Lung (tissue), 12 donors: ENCODE measurements around the gene BMERB1. TPM values are rescaled to one million over a fixed set of nuclear protein-coding genes. Genes with fewer than 3 reads are reported as not detected.

Experiments used
- ATAC-seq: fragments of 200-7000 bp; cut with Tn5 transposase; one replicate; pipeline ENCODE4 v1.9.1; 2020; ENCODE audit warnings: moderate number of reproducible peaks; ENCODE audit not compliant: insufficient read depth, low FRiP score
- DNase-seq, 3 donors: peaks; one replicate each; pipeline ENCODE4 v3.0.0-alpha.2; 2013 to 2017
- H3K27ac ChIP-seq, 2 donors: one replicate each; pipeline ENCODE4 v1.5.1; 2013; ENCODE audit warnings: mild to moderate bottlenecking in 2 of 2, moderate library complexity in 2 of 2, control low read depth in 1 of 2, inconsistent platforms in 1 of 2, low read depth in 1 of 2, low read length in 1 of 2
- H3K27me3 ChIP-seq, 3 donors: one replicate each; pipeline ENCODE4 v1.5.1; 2013; ENCODE audit warnings: low read length in 2 of 3; ENCODE audit not compliant: control insufficient read depth in 3 of 3, insufficient read depth in 3 of 3
- H3K36me3 ChIP-seq, 4 donors: one replicate each; pipeline ENCODE4 v1.5.1; 2013; ENCODE audit warnings: low read length in 4 of 4, mild to moderate bottlenecking in 1 of 4, moderate library complexity in 1 of 4; ENCODE audit not compliant: control insufficient read depth in 4 of 4, insufficient read depth in 4 of 4
- H3K4me1 ChIP-seq, 5 donors: one replicate each; pipeline ENCODE4 v1.5.1; 2013; ENCODE audit warnings: low read length in 5 of 5, mild to moderate bottlenecking in 2 of 5, moderate library complexity in 1 of 5; ENCODE audit not compliant: control insufficient read depth in 5 of 5, insufficient read depth in 5 of 5
- H3K4me3 ChIP-seq: one replicate; pipeline ENCODE4 v1.5.1; 2013; ENCODE audit warnings: mild to moderate bottlenecking, control low read depth, moderate library complexity
- H3K9ac ChIP-seq, 2 donors: one replicate each; pipeline ENCODE4 v1.5.1; 2013; ENCODE audit warnings: low read length in 2 of 2, control low read depth in 1 of 2; ENCODE audit not compliant: insufficient read depth in 1 of 2
- H3K9me3 ChIP-seq, 4 donors: one replicate each; pipeline ENCODE4 v1.5.1; 2013; ENCODE audit warnings: low read length in 3 of 4, mild to moderate bottlenecking in 1 of 4, moderate library complexity in 1 of 4; ENCODE audit not compliant: control insufficient read depth in 4 of 4, insufficient read depth in 3 of 4
- WGBS, 2 donors: extraction: QIAGEN DNeasy Blood & Tissue Kit; methylation state at CpG; one replicate each; pipeline ENCODE4 v1.1.7; 2013; 5-methylcytosine and 5-hydroxymethylcytosine counted together
- polyA plus RNA-seq, 2 donors: library from polyadenylated mRNA; stranded (reverse); fragments of 200-250 nt; gene quantifications; one replicate each; pipeline ENCODE4 v1.2.1, GENCODE V29; 2013
- total RNA-seq, 2 donors: library from RNA; depleted of rRNA in 1 of 2; stranded (reverse); fragments of >200 nt in 1 of 2; gene quantifications; one replicate each; pipeline ENCODE4 v1.2.1, GENCODE V29; 2014 to 2021
- TF ChIP-seq, protein P1 (sequence below): IDR thresholded peaks from 2 replicates; pipeline ENCODE4 v1.5.1; 2012; ENCODE audit warnings: mild to moderate bottlenecking; ENCODE audit errors: control extremely low read depth, extremely low read depth
- donor health status: control.
- donor health status: control.
- donor health status: Bipolar disorder and iron deficiency.
- donor health status: healthy.
- donor health status: DM: yes; HTN: yes; CAD: no.

BMERB1 gene
- total and polyA plus RNA-seq, 4 donors: 5.6 to 17.5 (median 7.9) TPM

GRCh38 chr16:15552507-15552906 lies 118.1 kb downstream of the BMERB1 start:
- ATAC-seq: no peak
- TF ChIP-seq, protein P1, sequence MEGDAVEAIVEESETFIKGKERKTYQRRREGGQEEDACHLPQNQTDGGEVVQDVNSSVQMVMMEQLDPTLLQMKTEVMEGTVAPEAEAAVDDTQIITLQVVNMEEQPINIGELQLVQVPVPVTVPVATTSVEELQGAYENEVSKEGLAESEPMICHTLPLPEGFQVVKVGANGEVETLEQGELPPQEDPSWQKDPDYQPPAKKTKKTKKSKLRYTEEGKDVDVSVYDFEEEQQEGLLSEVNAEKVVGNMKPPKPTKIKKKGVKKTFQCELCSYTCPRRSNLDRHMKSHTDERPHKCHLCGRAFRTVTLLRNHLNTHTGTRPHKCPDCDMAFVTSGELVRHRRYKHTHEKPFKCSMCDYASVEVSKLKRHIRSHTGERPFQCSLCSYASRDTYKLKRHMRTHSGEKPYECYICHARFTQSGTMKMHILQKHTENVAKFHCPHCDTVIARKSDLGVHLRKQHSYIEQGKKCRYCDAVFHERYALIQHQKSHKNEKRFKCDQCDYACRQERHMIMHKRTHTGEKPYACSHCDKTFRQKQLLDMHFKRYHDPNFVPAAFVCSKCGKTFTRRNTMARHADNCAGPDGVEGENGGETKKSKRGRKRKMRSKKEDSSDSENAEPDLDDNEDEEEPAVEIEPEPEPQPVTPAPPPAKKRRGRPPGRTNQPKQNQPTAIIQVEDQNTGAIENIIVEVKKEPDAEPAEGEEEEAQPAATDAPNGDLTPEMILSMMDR: no peak
- whole genome bisulfite sequencing, 2 donors: 91 to 92% methylated on average over 6 of the region's 6 CpGs

DNA sequence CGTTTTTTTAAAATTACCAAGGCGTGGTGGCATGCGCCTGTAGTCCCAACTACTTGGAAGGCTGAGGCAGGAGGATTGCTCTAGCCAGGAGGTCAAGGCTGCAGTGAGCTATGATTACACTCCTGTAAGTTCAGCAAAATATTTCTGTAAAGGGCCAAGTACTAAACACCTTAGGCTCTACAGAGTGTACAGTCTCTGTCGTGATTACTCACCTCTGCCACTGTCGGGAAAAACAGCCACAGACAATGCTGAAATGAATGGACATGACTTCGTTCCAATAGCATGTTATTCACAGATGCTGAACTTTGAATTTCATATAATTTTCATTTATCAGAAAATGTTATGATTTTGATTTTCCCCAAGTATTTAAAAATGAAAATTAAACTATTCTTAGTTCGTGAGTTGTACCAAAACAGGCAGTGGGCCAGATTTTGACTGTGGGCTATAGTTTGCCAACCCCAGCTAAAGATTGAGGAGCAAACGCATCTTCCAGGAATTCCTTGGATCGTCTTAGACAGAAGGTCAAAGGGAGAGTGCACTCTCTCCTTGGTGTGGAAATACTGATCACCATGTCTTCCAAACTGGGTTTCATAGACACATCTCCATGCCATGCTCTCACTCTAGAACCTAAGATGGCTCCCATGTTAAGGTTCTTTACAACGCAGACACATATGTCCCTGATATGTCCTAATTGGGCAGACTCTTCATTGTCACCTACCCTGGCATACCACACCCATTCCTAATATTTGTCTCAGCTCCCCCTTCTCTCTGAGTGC lies 119.1 kb downstream of the BMERB1 start:
- H3K4me1 ChIP-seq: peaks cover 0 to 3% (median 0%) of the 10 kb centered on the region in 5 donors
- no peak overlapping the region for H3K9ac ChIP-seq
- H3K27ac ChIP-seq: no peak overlapping the region
- no peaks in the 10 kb centered on the region for H3K36me3 ChIP-seq
- ATAC-seq: no peak
- H3K9me3 ChIP-seq: no peaks in the 10 kb centered on the region
- no peak for DNase-seq
- TF ChIP-seq, protein P1: no peak
- WGBS, 2 donors: 87 to 91% methylated on average over 10 of the region's 10 CpGs
- H3K4me3 ChIP-seq: no peak overlapping the region
- H3K27me3 ChIP-seq: no peaks in the 10 kb centered on the region

More at GRCh38 chr16:15552507-15552906, 118.1 kb downstream of the BMERB1 start:
- DNase-seq: no peak
- Histone ChIP-seq H3K4me1 (peaks cover 0 to 4% (median 0%) of the 10 kb centered on the region in 5 donors), H3K4me3 (no peak overlapping the region), H3K36me3 (no peaks in the 10 kb centered on the region), H3K9ac (no peak overlapping the region), H3K27ac (no peak overlapping the region), H3K27me3 (no peaks in the 10 kb centered on the region), H3K9me3 (no peaks in the 10 kb centered on the region)

- 95 to 99% methylated on average over 5 of the region's 5 CpGs for WGBS, 2 donors
- Histone ChIP-seq H3K27ac (no peak overlapping the region), H3K27me3 (no peaks in the 10 kb centered on the region)
These were observed 121.7 kb downstream of the BMERB1 start for GRCh38 chr16:15556130-15556529.

More at GRCh38 chr16:15556130-15556529, 121.7 kb downstream of the BMERB1 start:
- Histone ChIP-seq H3K4me3 (no peak overlapping the region), H3K9me3 (no peaks in the 10 kb centered on the region), H3K36me3 (no peaks in the 10 kb centered on the region), H3K9ac (no peak overlapping the region), H3K4me1 (peaks cover 0 to 3% (median 0%) of the 10 kb centered on the region in 5 donors)
- TF ChIP-seq, protein P1: no peak
- ATAC-seq (no peak), DNase-seq (no peak)
